Ecto neural progenitor cell (in vitro differentiated cells): ENCODE measurements around the gene CACNB4.

Source experiments
- DNase-seq: peaks from one replicate; pipeline ENCODE4 v3.0.0-alpha.2; 2018; ENCODE audit warnings: low spot score

The CACNB4 gene

DNA sequence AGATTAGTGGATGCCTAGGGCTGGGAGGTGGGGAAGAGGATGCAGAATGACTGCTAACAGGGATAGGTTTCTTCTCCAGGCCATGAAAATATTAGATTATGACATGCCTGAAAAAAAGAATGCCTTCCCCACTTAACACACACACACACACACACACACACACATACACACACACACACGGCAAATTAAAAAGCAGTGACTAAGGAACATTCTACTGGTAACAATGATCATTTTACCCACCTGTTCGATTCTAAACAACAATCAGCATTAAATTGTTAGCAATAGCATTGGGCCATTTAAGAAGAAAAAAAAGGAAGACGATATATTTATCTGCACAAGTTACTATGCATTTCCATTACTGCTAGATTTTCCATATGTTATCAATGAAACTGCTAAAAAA lies 10.8 kb downstream of the CACNB4 start:
- DNase-seq: no peak

DNA sequence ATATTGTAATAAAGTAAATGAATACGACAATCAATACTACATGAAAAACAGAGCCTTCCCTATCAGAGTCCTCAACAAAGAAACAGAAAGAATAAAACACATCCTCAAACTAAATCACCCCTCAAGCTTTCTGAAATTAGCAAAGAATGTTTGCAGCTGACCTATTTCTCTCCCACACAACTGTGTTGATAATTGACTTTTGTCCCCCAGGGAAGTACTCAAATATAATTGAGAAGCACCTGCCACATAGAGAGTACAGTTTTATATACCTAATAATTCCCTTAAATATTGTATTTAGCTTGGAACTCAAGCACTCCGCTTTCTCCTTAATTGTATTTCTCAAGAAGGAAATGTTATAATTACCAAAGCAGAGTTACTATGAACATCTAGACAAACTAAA lies 12.6 kb downstream of the CACNB4 start:
- no peak for DNase-seq

DNA sequence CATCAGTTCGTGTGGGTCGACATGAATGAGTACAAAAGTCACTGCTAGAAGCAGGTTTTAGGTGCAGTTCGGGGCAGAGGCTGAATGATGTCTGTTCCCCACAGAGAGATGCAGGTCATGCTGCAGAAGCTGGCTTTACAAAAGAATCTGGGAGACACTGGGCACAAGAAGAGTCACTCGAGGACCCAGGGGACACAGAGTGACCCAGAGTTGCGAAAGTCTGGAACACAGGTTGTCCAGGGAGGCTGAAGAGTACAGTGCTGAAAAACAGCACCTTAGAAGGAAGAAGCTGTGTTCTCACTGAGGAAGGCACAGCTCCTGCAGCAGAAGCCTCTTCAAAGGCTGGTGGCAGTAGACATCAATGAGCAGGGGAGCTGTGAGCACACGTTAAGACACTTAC lies 14.8 kb downstream of the CACNB4 start:
- DNase-seq: no peak

DNA sequence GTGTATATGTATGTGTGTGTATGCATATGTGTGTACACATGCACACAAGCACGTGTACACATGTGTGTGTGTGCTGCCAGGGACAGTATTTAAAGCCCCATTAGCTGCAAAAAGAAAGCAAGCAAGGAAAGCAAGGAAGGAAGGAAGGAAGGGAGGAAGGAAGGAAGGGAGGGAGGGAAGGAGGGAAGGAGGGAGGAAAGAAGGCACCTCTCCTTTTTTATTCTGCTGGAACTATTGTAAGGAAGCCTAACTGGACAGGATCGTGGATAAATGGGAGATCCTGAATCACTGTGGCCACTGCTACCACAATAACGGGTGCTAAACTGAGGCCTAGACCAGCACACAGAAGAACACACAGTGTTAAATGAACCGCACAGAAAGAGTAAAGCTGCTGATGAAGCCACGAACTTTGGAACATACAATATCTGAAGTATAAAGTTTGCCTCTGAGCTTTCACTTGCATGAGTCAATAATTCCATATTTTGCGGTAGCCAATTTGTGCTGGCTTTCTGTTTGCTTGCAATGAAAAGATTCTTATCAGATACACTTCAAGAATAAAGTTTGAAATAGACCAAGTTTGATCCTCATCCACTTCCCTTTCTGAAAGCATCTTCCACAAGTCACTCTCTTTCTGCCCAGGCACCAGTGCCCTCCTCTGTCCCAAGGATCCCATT lies 15.5 kb downstream of the CACNB4 start:
- no peak for DNase-seq

DNA sequence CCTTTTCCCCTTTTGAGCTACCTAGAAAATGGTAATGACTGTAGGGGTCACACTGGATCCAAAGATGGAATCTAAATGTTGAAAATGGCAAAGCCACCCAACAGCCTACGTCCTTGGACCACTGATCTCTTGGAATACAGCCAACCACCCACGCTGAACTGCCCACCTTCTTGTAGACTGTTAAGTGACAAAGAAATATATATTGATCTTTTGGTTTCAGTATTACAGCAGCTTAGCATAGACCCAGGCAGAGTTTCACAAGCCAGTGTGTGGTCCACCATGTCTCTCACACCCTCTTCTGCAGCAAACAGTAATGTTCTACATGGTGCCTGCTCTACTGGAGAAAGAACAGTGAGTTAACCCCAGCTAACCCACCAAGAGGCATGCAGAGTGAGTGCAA lies 20.2 kb downstream of the CACNB4 start:
- DNase-seq: no peak

DNA sequence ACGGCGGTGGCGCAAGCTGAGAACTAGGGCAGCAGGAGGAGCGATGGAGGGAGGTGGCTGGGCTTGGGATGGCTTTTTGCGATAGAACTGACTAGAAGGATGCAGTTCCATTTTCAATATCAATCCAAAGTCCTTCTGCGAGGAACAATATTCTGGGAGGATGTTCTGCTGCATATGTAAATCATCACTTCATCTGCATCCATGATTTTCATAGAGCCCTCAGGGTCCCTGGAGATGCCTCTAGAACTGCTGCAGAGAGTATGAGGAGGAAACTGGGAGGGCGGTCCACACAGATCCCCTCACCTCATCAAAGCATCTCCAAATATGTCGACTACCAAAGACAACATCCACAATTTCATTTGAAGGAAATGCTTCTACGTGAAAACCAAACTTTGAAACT lies 20.8 kb downstream of the CACNB4 start:
- DNase-seq: no peak

DNA sequence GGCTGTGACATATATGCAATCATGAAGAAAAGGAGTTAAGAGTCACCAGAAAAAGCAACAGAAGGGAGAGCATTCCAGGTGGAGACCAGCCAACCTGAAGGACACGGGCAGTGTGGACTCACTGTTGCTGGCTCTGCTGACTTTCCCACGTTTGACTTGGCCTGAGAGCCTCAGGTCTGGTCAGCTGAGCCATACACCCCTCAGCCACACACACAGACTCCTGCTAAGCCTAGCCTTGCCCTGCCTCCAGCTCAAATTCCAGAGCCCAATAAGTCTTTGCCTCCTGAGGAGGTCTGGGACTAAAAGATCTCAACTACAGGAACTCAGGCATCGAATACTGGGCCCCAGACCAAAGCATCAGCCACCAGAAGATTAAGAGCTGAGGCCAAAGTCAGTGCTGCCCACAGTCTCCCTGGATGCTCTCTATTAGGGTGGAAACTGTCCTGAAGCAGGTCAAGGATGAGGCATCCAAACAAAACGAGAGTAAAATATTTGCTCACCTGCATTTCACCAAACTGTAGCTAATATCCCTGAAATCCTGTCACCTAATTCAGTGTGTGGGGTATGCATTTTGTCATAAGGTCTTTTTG lies 23.3 kb downstream of the CACNB4 start:
- no peak for DNase-seq

DNA sequence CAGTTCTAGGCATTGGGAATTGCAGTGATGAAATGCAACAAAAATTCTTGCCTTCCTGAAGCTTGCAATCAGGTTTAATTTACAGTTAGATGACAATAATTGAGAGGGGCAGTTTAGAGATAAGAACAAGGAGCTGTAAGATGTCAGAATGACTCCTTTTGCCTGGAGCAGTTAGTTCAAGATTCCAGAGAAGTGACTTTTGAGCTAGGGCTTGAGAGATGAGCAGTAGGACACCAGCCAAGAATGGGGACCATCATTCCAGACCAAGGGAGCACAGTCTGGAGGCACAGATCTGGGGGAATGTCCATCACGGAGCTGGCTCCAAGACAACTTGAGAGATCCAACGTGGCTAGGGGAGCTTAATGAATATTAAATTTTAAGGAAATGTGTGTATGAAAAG lies 26.8 kb downstream of the CACNB4 start:
- no peak for DNase-seq

DNA sequence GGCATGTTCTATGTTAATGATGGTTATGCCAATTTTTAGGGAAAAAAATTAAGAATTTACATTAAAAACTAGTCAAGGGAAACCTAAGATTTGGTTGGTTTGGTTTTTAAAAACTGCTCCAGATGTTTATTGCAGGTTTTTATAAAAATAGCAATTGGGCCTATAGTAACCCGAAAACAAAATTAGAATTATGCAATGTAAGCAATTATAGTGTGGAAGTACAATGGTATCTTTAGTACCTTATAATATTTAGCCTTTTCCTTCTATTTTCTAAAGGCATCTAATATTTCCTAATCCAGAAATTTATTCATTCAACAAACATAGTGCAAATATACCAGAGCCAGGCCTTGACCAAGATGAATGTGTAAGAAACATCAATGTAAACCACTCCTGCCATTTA lies 27.3 kb downstream of the CACNB4 start:
- no peak for DNase-seq

DNA sequence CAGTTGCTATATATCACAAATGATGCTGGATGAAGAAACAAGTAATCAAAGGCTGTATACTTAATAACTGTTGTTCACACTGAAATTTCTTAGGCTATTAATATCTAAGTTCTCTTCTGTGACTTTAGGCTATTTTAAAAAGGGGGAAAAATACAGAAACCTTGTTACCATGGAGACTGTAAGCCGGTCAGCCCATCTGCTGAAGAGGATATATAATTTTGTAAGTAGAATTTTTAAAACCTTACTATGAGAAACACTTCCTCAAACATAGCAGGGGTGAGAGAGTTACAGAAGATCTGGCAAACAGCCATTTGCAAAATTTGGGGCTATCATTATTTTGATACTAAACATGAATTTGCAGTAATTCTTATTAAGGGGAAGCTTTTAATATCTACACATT lies 27.8 kb downstream of the CACNB4 start:
- DNase-seq: no peak

DNA sequence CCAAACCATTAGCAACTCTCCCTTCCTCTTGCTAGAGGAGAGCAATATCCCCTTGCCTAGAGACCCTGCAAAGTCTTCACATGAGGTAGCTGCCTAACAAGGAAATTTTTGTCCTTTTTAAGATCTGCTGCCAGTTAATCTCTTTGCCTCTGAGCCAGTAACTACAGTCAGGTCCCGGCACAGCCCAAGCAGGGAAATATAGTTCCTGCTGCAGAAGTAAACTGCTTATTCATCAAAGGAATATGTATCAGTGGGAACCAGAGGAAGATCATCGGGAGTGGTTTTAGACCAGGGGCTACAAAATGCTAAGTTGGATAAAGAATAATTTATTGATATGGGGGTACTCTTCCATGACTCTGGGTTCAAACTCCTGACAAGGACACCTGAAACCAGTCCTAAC lies 30.6 kb downstream of the CACNB4 start:
- DNase-seq: no peak

DNA sequence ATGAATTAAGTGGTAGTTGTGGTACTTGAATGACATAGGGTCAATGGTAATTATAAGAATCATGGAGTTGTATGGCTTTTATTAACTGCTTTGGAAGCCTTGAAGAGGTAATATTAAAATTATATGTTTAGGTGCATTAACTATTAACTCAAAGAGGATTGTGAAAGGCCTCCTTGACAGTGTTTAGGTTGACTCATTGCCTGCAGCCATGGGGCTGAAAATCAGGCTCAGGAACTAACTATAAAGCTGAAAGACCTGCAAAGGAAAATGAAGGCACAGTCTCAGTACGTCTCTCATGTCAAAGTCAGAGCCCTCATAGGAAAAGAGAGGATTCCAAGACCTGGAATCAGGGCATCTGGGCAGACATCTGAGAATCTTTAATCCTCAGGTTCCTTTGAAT lies 31.0 kb downstream of the CACNB4 start:
- no peak for DNase-seq

DNA sequence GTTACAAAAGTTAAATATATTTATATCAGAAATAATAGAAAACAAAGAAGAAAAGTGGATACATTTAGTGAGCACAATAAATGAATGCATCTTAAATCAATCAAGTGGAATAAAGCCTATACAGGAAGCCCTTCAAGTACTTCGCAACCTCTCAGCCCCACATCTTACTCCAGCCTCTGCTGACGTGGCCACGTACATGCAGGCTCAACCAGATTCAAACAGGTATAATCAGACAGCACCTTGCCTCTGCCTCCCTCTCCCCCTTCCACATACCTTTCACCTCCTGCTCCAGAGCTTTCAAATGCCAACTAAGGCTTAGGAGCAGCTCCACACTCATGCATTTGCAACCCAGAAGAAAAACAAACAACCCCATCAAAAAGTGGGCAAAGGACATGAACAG lies 32.9 kb downstream of the CACNB4 start:
- no peak for DNase-seq

DNA sequence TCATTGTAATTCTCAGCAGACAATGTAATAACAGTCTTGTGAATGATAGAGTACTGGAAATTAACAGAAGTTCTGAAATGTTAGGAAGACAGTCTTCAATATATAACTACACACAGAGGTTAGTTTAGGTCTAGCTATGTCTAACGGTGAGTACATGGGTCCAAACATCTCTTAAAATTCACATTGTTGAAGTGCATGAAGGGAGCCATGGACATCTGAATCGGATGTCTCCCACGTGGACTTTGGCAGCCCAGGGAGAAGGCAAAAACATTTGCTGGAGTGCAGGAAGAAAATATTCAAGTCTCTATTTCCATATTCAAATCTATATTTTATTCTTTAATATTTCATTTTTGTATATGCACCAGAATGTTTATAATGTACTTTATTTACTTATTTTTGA lies 34.8 kb downstream of the CACNB4 start:
- no peak for DNase-seq

DNA sequence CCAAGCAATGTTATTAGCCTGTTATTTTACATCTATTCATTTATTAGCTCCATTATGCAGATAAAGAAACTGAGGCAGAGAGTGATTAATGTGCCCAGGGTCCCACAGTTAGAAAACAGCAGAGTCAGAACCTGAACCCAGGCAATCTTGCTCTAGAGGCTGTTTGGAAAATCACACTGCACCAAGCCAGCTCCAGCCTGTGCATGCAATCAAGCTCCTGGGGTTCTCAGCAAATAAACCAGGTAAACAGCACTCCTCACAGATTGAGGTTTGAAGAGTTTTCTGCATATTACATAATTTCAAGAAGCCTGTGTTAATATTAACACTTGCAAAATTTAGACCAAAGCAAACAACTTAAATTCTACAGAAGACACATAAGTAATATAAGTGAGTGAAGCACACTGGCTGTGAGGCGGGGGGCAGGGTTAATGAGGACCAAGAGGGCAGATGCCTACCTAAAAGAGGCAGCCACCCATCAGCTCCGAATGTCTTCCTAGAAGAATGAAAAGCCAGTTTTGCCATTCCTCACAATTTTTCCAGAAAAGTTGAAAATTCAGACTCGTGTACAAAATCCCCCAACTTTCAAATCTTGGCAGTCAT lies 35.4 kb downstream of the CACNB4 start:
- DNase-seq: no peak

DNA sequence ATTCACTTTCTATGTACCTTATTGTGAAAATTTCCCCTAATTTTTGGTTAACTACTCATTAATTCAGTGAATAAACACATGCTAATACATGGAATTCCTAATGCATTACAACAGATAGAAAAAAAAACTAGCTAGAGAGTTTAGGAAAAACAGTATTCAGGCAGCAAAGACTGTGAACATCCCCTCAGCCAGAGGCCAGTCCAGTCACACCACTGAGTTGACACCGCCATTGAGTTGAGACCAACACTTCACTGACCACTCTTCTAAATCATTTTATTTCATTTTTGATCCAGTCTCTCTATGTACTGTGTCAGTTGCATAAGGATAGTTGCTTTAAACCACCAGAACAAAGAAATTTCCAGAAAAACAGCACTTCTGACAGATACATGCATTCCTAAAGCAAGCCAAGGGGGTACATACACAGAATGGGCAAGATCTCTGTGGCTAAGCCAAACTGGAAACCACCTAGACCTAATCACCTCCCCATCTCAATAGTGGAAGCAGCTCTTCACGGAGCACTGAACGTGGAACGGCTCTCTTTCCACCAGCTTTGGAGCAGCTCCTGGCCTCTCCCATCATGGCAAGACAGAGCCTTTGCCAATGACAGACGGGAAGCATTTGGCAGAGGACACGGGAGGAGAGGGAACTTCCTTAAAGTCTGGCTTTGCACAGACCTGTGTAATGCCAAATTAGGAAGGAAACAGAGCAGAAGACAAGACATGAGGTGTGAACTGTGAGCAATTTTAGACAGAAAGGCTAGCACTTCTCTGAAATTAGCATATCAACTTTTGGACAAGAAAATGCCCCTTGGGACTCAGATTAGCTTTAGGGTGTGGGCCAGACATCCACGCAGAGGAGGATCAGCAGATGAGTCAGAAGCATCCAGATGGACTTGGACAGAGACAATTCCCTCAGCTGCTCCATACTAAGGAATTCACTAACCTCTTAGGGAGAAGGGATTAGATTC lies 36.4 kb downstream of the CACNB4 start:
- no peak for DNase-seq

DNA sequence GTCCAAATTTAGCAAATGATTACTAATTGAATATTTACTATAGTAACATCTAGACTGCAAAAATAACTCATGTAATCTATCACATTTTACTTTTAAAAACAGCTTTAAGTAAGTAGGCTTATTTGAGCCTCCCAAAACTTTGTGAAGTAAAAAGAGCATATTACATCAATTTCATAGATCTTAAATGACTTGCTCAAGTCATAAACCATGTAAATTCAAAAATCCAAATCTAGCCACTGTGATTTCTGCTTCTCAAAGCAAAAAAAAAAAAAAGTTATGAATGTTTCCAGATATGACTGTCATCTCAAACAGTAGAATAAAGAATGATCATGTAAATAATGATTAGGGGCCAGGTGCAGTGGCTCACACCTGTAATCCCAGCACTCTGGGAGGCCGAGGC lies 37.5 kb downstream of the CACNB4 start:
- DNase-seq: no peak

DNA sequence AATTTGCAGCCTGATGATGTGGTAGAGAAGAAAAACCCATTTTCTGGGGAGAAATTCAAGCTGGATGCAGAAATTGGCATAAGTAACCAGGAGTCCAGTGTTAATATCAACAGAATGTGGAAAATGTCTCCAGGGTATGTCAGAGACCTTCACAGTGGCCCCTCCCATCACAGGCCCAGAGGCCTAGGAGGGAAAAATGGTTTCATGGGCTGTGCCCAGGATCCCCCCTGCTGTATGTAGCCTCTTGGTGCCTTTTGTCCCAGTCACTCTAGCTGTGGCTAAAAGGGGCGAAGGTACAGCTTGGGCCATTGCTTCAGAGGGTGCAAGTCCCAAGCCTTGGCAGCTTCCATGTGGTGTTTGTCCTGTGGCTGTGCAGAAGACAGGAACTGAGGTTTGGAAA lies 40.2 kb downstream of the CACNB4 start:
- no peak for DNase-seq

DNA sequence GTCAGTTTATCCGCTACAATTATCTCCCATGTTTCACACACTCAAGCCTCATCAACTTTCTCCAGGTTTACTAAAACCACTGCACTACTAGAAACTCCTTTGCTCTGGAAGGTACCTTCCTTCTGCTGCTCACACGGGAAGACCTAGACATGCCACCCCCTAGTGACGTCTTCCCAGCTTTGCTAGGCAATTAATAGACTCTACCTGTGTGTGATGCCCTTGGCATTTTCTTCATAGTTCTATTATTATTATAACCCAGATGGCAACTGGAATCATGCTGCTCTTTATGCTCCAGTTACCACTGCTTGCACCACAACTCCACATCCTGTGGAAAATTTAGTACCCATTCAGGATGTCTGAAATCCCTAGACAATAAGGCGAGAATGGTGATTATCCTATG lies 42.4 kb downstream of the CACNB4 start:
- DNase-seq: no peak

DNA sequence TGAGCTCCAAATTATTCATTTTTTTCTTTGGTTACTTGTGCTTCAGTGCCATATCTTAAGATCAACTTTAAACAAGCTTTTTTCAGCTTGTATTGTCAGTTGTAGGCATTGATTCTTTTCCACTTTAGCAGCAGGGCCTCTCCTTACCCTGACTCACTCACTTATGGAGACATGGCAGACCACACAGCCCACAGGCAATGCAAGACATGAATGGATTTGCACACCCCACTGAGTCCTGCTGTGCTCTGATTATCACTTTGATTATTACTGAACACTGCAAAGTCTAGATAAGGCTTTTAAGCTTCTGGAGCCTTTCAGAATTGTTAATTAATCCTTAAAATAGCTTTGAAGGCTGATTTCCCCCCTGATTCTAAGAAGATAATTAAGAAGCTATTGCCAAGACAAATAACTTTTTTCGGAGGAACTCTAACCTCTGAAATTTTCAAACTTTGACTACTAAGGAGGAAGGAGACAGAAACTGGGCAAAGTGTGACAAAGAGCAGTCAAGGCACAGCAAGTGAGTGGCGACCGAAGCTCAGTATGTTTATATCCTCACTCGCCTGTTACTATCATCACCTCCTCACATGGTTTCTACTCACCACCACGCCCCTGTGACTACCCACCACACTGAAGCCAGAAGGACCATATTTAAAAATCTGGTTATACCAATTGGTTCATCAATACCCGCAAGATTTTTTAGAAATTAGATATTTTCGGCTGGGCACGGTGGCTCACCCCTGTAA lies 43.3 kb downstream of the CACNB4 start:
- DNase-seq: no peak

DNA sequence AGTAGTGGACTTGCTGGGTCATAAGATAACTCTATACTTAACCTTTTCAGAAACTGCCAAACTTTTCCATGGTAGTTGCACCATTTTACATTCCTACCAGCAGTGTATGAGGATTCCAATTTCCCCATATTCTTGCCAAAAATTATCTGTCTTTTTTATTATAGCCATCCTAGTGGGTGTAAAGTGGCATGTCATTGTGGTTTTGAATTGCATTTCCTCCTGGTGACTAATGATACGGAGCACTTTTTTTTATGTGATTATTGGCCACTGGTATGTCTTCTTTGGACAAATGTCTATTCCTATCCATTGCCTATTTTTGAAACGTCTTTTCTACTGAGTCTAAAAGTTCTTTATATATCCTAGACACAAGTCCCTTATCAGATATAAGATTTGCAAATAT lies 44.3 kb downstream of the CACNB4 start:
- DNase-seq: no peak

DNA sequence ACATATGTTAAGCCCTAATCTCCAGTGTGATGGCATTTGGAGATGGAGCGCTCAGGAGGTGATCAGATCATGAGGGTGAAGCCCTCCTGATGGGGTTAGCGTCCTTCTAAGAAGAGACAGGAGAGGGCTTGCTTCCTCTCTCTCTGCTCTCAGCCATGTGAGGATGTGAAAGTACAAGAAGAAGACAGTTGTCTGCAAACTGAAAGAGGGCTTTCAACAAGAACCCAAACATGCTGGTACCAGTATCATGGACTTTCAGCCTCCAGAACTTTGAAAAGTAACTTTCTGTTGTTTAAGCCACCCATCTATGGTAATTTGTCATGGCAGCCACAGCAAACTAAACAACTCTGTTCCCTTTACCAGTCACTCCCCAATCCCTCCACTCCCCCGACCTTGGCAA lies 47.4 kb downstream of the CACNB4 start:
- no peak for DNase-seq
